HCT116 (cell line): ENCODE results near the gene DTNBP1. TPM values are rescaled to one million over a fixed set of nuclear protein-coding genes. Genes with fewer than 3 reads are reported as not detected.

Experiments used
- ATAC-seq: fragments of 200-7000 bp; cut with Tn5 transposase; 2 replicates; pipeline ENCODE4 v1.9.1; 2020; ENCODE audit warnings: mild to moderate bottlenecking, moderate library complexity
- BruUV-seq: library from RNA; stranded (reverse); fragments of 400-500 nt; replicated peaks from 2 replicates; lab custom pipeline; 2021; lab: Mats Ljungman, UMichigan
- CTCF ChIA-PET: fragments of 300-600 bp; sonication (Branson Sonifier 250); formaldehyde crosslinking; loops from one replicate; lab custom pipeline; 2021; ENCODE audit warnings: antibody characterized with exemption; lab: Charles Lee
- POLR2A ChIA-PET: fragments of 300-600, 350-600 bp; sonication (Branson Sonifier 250); formaldehyde crosslinking; loops from one replicate; lab custom pipeline; 2021; ENCODE audit warnings: antibody characterized with exemption; lab: Charles Lee
- RAD21 ChIA-PET, 2 experiments: fragments of 300-600 bp; sonication (Branson Sonifier 250); formaldehyde crosslinking; loops; one replicate each; lab custom pipeline; 2023; ENCODE audit warnings: low total read pairs in 2 of 2; ENCODE audit not compliant: uncharacterized antibody in 2 of 2, unreplicated experiment in 2 of 2, low non-redundant PET in 1 of 2; lab: Charles Lee
- DNase-seq: peaks from one replicate; pipeline ENCODE4 v3.0.0-alpha.2; 2010; ENCODE audit warnings: low read depth, low spot score
- H2AFZ ChIP-seq: fragments of 200-600 bp; shearing (Covaris generic), sonication (generic); 2 replicates; pipeline ENCODE4 v1.6.1; 2017; ENCODE audit warnings: low read depth, mixed run types, mixed read lengths, antibody characterized with exemption, low read length; ENCODE audit not compliant: poor library complexity, severe bottlenecking
- H3K27ac ChIP-seq: 2 replicates; pipeline ENCODE4 v1.5.1; 2012; ENCODE audit warnings: low read depth, low read length
- H3K27me3 ChIP-seq: fragments of 200-600 bp; sonication (generic); 2 replicates; pipeline ENCODE4 v1.6.1; 2016; ENCODE audit warnings: mixed run types, low read length, mixed read lengths; ENCODE audit not compliant: insufficient read depth
- H3K36me3 ChIP-seq, 2 experiments: fragments of 200-500 bp in 1 of 2; fragments of 200-600 bp in 1 of 2; sonication (Bioruptor generic) in 1 of 2; sonication (generic) in 1 of 2; 2 replicates each; pipeline versions ENCODE4 v1.5.1 to v1.6.1; 2014 to 2016; ENCODE audit warnings: low read length in 2 of 2, inconsistent platforms in 1 of 2, mixed read lengths in 1 of 2, mixed run types in 1 of 2; ENCODE audit not compliant: insufficient read depth in 2 of 2, control insufficient read depth in 1 of 2
- H3K4me1 ChIP-seq, 2 experiments: fragments of 200-600 bp in 1 of 2; sonication (generic) in 1 of 2; 2 replicates each; pipeline versions ENCODE4 v1.5.1 to v1.6.1; 2012 to 2017; ENCODE audit warnings: low read length in 2 of 2, inconsistent platforms in 1 of 2, mild to moderate bottlenecking in 1 of 2, mixed read lengths in 1 of 2, mixed run types in 1 of 2, moderate library complexity in 1 of 2; ENCODE audit not compliant: insufficient read depth in 2 of 2, control insufficient read depth in 1 of 2
- H3K4me2 ChIP-seq: fragments of 200-600 bp; sonication (generic); 2 replicates; pipeline ENCODE4 v1.6.1; 2017; ENCODE audit warnings: mixed run types, low read length, mixed read lengths
- H3K4me3 ChIP-seq, 2 experiments: fragments of 200-600 bp in 1 of 2; sonication (generic) in 1 of 2; replicated peaks in 1 of 2; 2 replicates each; pipeline ENCODE4 v1.5.1; 2011 to 2016; ENCODE audit warnings: low read length in 2 of 2, control low read depth in 1 of 2, low read depth in 1 of 2, mild to moderate bottlenecking in 1 of 2, mixed read lengths in 1 of 2, mixed run types in 1 of 2
- H3K79me2 ChIP-seq: fragments of 200-600 bp; sonication (generic); 2 replicates; pipeline ENCODE4 v1.6.1; 2017; ENCODE audit warnings: mild to moderate bottlenecking, mixed run types, low read length, moderate library complexity, mixed read lengths; ENCODE audit not compliant: insufficient read depth
- H3K9ac ChIP-seq: fragments of 200-600 bp; sonication (generic); 2 replicates; pipeline ENCODE4 v1.6.1; 2016; ENCODE audit warnings: low read length, mixed read lengths
- H3K9me2 ChIP-seq: fragments of 200-600 bp; sonication (generic), shearing (Covaris generic); 2 replicates; pipeline ENCODE4 v1.6.1; 2017; ENCODE audit warnings: mixed run types, mild to moderate bottlenecking, moderate library complexity; ENCODE audit not compliant: insufficient read depth
- H3K9me3 ChIP-seq, 2 experiments: fragments of 200-500 bp in 1 of 2; fragments of 200-600 bp in 1 of 2; sonication (Bioruptor generic) in 1 of 2; sonication (generic) in 1 of 2; 2 replicates each; pipeline ENCODE4 v1.6.1; 2014 to 2017; ENCODE audit warnings: low read length in 2 of 2, mixed read lengths in 2 of 2, inconsistent platforms in 1 of 2, low read depth in 1 of 2, mild to moderate bottlenecking in 1 of 2, mixed run types in 1 of 2, moderate library complexity in 1 of 2; ENCODE audit not compliant: control insufficient read depth in 1 of 2, insufficient read depth in 1 of 2
- H4K20me1 ChIP-seq: fragments of 200-600 bp; sonication (generic), shearing (Covaris generic); 2 replicates; pipeline ENCODE4 v1.6.1; 2017; ENCODE audit warnings: mixed run types, mild to moderate bottlenecking, moderate library complexity; ENCODE audit not compliant: insufficient read depth
- ATF3 ChIP-seq: IDR thresholded peaks from 2 replicates; pipeline ENCODE4 v1.6.1; 2012
- CBX3 ChIP-seq: IDR thresholded peaks from 2 replicates; pipeline ENCODE4 v1.6.1; 2012; ENCODE audit warnings: low read depth
- EGR1 ChIP-seq: IDR thresholded peaks from 2 replicates; pipeline ENCODE4 v1.6.1; 2012; ENCODE audit warnings: low read depth
- ELF1 ChIP-seq: IDR thresholded peaks from 2 replicates; pipeline ENCODE4 v1.6.1; 2012; ENCODE audit warnings: low read depth, borderline replicate concordance
- MAX ChIP-seq: IDR thresholded peaks from 2 replicates; pipeline ENCODE4 v1.6.1; 2012
- TCF7L2 ChIP-seq: IDR thresholded peaks from 2 replicates; pipeline ENCODE4 v1.7.0; 2011; ENCODE audit warnings: borderline replicate concordance, inconsistent platforms; ENCODE audit not compliant: insufficient read depth, insufficient read length; ENCODE audit errors: extremely low read depth
- YY1 ChIP-seq: IDR thresholded peaks from 2 replicates; pipeline ENCODE4 v1.6.1; 2011; ENCODE audit warnings: low read length, low read depth, moderate library complexity, mild to moderate bottlenecking; ENCODE audit not compliant: insufficient replicate concordance; ENCODE audit errors: extremely low read depth
- ZFX ChIP-seq: fragments of 450-650 bp; IDR thresholded peaks from 2 replicates; pipeline ENCODE4 v1.6.1; 2017
- intact Hi-C: fragments of 100-400 bp; cut with micrococcal nuclease; formaldehyde crosslinking; loops from 2 replicates; pipeline ENCODE4 v1.10.0; 2022
- total RNA-seq: library from RNA; stranded (reverse); gene quantifications from one replicate; pipeline ENCODE4 v1.2.1, GENCODE V29; 2021; ENCODE audit not compliant: unreplicated experiment

DTNBP1 gene
- total RNA-seq, 1 experiment from 2014 or later: 16.7 TPM

GRCh38 chr6:15663130-15663871 is 473 bp upstream of the DTNBP1 start:
- Histone ChIP-seq H3K79me2 (peaks cover 10% of the 10 kb centered on the region; the same call in 1 of the 2 replicates), H4K20me1 (no peaks in the 10 kb centered on the region), H3K27me3 (no peaks in the 10 kb centered on the region), H3K36me3 (no peaks in the 10 kb centered on the region), H3K4me3 (peak overlapping the region in 1 of 2 experiments; percentile 82; a peak in 2 of 4 replicates), H3K4me1 (peaks cover 3 to 13% of the 10 kb centered on the region in 2 experiments; a peak in 2 of 4 replicates), H2AFZ (peak overlapping the region; percentile 96), H3K9me3 (no peaks in the 10 kb centered on the region), H3K9me2 (no peaks in the 10 kb centered on the region), H3K4me2 (peak overlapping the region; percentile 97), H3K27ac (no peak overlapping the region), H3K9ac (peak overlapping the region; percentile 65)
- TF ChIP-seq YY1: no peak
- no peak for TF ChIP-seq TCF7L2
- TF ChIP-seq MAX: no peak
- no peak for TF ChIP-seq ATF3
- no peak; the same call in 1 of the 2 replicates for TF ChIP-seq ELF1
- TF ChIP-seq ZFX: no peak
- no peak for TF ChIP-seq EGR1
- TF ChIP-seq CBX3: peak; percentile 42; the same call in 1 of the 2 replicates
- DNase-seq (no peak), ATAC-seq (no peak)
- ChIA-PET CTCF (no interaction called here), POLR2A (no interaction called here), RAD21 (interaction anchor here in 1 of 2 experiments (0.7 kb wide), 1 partner anchor 328 kb away, joined by 3 read pairs; no protein-coding TSS in a partner anchor)
- BruUV-seq: no TSS peak
- intact Hi-C loops: no loop called here
